Myocyte (in vitro differentiated cells): ENCODE results near the gene DLX3. TPM values are rescaled to one million over a fixed set of nuclear protein-coding genes. Genes with fewer than 3 reads are reported as not detected.

Experiments
- DNase-seq: peaks from one replicate; pipeline ENCODE4 v3.0.0-alpha.2; 2012; ENCODE audit warnings: low read depth
- total RNA-seq: library from RNA; depleted of rRNA; stranded (reverse); fragments of >200 nt; gene quantifications from 2 replicates; pipeline ENCODE4 v1.2.3, GENCODE V29; 2014

Gene DLX3
- total RNA-seq, 1 donor from 2014 or later = 0.13 TPM

DNA sequence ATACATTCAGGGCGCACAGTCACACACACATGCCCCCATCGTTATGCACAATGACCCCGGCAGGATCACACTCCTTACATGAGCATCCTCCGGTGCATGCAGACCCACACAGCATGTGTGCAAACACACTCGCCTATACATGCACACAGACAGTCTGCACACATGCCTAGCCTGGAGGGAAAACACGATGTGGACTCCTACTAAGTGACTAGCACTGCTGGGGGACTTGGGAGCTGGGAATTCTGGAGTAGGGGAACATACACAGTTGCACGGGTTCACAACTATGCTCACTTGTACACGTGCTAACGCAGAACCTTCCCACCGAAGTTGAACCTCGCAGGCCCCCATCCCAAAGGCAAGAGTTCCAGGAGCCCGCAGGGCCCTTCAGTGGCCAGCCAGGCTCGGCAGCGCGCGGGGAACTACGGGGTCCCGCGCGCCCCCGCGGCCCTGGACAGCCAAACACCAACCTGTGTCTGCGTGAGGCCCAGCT is 2.0 kb downstream of the DLX3 start:
- DNase-seq = no peak

DNA sequence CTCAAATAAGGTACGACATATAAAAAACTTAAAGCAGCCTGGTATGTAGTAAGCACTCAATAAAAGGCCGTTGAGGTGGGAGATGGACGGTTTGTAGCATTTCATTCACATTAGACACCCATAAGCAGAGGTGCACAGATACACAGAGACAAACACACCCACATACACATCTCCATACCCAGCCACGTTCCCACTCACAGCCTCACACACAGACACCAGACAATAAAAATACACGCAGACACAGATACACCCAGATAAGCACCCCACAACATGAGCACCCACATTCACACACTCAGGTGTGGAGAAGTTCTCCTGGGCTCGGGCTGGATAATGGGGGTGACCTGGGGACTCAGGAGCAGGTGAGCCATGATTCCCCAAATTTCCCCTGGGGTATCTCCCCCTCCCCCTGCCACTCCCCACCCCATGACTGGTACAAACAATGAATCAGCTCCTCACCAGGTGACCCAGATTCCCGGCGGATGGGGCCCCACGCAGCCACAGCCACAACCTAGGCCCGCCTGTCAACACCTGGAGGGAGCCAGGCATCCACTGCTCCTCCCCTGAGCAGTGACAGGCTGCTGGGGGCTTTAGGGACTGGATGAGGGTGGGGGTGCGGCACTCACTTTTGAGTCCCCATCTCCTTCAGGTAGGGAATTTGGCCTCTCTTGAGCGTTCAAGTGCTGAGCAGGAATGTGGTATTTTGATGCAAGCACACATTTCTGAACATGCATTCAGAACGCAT is 2.7 kb downstream of the DLX3 start:
- DNase-seq = no peak

- DNase-seq = no peak
Measured at GRCh38 chr17:49991409-49991808, 3.6 kb downstream of the DLX3 start.

- no peak for DNase-seq
Measured at GRCh38 chr17:49990921-49991320, 4.1 kb downstream of the DLX3 start.

GRCh38 chr17:49990331-49990730 is 4.7 kb downstream of the DLX3 start:
- DNase-seq = no peak

DNA sequence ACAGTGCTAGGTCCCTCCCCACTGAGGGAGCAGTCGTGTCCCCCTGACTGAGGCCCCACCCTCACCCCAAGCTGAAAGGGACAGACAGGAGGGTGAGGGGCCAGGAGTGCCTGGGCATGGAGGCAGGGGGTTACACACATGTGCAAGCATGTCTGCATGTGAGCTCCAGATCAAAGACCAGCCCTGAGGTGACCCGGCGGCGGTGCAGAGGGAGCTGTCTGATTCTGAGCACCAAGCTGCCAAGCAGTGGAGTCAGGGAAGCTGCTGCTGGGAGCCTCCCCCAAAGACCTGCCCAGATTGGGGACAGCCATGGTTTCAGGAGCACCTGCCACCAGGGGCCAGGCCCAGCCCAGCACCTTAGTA is 5.5 kb downstream of the DLX3 start:
- DNase-seq = no peak

GRCh38 chr17:49987681-49988441 is 7.2 kb downstream of the DLX3 start:
- peak; percentile 91 for DNase-seq

GRCh38 chr17:49987290-49987585 is 7.8 kb downstream of the DLX3 start:
- peak; percentile 47 for DNase-seq

- DNase-seq = peak; percentile 29
Measured at GRCh38 chr17:49986396-49987289, 8.4 kb downstream of the DLX3 start.

- DNase-seq = peak; percentile 17
Measured at GRCh38 chr17:49985310-49985990, 9.6 kb downstream of the DLX3 start.

DNA sequence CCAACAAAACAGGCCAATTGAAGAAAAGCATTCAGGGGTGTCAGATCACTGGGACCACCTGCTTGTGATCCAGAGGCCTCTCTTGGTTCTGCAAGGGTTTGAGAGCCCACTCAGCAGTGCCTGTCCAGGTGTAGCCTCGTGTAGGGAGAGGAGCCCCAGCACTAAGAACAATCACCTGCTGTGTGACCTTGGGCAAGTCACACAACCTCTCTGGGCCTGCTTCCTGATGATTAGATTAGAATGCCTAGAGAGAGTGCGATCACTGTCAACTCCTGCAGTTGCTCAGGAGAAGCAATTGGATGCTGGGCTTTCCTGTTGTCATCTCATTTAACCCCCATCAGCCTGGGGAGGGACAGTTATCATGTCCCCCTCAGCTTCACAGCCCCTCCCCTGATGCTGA is 10.2 kb downstream of the DLX3 start:
- DNase-seq = no peak

DNA sequence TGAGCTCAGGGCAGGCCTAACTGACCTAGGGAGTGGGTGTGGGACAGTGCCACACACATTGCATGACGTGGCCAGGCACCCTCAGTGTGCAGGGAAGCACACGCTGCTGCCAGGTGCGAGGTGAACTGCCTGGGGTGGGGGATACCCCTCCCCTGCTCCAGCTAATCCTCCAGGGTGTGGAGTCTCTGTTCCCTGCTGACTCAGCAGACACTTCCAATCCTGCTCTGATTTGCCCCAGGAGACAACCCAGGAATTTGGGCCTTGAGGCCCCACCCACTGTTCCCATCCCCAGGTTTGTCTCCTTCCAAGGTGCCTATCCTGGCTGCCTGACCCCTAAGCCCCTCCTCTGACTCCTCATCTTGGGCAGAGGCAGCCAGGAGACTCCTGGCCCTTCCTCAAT is 10.7 kb downstream of the DLX3 start:
- no peak for DNase-seq

GRCh38 chr17:49980703-49981197 is 14.3 kb downstream of the DLX3 start:
- DNase-seq = peak; percentile 4

DNA sequence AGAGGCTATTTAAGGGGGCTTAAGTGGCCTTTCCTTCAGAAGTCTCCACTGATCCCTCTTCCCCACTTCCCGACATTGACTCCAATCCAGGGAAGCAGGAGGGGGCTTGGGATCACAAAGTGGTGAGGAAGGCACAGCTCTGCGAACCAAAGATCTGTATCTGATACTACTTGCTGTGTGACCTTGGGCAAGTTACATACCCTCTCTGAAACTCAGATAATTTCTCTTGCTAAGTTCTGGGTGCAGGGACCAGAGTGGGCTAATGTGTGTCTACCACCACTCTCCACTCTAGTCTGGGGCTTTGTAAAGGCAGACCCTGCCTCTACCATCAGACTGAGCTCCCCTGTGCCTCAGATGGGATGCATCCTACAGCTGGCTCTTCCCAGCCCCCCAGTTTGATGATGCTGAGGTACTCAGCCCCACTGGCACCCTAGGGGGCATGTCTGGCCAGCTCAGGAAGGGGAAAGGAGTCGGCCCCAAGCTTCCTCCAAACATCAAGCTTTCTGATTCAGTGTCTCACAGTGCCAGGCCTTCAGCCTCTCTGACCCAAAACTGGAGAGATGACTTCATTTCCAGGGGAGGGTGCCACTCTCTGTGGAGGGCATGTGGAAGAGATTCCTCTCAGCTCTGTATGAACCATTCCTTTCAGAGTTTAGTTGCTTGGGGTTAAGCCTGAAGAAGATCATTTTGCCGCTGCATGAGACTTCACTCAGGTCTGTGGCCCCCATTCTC is 15.1 kb downstream of the DLX3 start:
- DNase-seq = peak; percentile 14

DNA sequence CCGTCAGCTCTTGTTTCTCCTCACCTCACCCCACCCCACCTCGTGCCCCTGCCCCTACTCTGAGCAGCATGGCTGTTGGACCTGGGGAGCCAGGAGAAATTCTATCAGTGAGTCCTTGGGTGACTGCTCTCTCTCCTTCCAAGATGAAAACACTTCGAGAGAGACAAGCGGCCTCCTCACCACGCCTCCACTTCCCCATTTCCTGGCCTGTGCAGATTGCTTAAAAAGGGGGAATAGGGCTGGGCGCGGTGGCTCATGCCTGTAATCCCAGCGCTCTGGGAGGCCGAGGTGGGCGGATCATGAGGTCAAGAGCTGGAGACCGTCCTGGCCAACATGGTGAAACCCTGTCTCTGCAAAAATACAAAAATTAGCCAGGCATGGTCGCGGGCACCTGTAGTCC is 16.5 kb downstream of the DLX3 start:
- no peak for DNase-seq

DNA sequence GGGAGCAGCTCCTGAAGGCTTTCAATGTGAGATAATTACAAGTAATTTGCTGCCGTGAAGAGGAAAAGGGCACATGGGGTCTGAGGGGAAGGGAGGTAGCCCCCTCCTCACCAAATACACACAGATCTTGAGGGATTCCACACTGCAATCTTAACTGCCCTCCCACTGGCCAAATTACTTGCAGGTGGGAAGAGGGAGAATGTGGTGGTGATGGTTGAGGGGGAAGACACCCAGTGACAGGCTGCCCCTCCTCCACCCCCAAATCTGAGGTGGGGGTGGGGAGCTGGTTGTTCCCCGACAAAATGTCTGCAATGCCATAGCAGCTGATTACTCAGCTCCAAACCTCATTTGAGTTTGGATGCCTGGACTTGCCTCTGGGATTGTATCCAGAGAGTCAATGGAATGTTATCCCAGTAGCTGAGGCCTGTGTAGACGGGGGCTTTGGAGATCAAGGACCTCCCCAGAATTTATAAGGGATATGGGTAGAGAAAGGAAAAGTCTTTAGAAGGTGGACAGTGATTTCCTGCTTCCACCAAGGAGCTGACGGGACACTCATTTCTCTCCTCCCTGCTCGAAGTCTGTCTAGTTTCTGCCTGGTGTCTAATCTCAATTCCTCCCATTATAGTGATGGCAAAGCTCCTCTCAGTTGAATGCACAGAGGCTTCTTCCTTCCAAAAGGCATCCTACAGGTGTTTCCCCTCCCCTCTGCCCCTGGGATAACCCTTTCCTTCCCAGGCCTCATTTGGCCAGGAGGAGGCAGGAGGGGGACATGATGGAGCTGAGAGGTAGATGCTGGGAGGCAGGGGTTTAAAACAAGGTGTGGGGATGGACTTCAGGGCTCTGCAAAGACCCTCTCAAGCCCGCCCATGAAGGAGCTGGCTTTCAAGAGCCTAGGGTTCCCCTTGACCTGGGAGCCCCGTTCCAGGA is 17.3 kb downstream of the DLX3 start:
- DNase-seq = peak; percentile 18

- DNase-seq = no peak
Measured at GRCh38 chr17:49976828-49977202, 18.2 kb downstream of the DLX3 start.

DNA sequence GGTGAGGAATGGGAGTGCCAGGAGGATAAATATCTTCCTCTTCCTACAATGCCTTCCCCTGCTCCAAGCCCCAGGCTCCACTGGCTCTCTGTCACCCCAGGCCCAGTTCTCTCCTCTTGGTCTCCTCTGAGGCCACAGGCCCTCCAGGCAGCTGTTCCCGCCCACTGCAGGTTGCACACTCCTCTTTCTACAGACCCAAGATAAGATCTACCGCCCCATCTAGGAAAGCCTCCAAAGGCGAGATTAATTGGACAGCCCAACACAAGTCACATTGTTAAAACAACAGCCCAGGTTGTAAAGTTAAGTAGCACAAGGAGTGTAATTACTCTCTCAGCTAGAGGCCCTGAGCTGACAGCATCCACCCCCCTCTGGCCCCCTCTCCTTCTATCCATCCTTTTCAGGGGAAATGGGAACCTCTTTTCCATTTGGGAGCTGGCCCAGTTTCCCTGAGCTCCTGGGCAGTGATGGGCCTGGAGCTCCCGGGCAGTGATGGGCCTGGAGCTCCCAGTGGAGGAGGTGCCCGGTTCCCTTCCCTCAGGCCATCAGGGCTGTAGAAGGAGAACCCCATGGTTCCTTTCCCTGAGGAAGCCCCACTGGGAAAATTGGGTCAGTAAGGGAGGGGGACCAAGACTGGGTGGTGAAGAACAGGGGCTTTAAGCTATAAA is 18.7 kb downstream of the DLX3 start:
- DNase-seq = peak; percentile 17

DNA sequence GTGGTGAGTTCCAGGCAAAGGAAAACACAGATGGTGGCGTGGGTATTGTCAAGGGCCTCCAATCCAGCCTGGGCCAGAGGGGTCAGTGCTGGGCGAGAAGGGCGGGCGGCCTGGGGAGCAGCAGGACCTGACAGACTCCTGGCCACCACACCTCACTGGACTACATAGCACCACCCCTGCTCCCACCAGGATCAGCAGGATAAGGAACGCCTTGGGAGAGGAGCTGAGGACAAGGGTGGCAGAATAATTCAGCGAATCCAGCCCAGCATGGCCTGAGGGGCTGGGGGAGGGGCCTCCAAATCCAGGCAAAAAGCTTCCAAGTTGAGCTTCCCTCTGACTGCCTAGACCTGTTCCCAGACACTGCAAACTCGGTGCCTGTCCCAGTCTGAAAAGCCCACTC is 19.5 kb downstream of the DLX3 start:
- DNase-seq = no peak
